T-helper 22 cell (primary cell): ENCODE results near the gene DNAJC30.

ENCODE experiments used
- DNase-seq: peaks from one replicate; pipeline ENCODE4 v3.0.0-alpha.2; 2020; ENCODE audit warnings: low read depth

Gene DNAJC30

DNA sequence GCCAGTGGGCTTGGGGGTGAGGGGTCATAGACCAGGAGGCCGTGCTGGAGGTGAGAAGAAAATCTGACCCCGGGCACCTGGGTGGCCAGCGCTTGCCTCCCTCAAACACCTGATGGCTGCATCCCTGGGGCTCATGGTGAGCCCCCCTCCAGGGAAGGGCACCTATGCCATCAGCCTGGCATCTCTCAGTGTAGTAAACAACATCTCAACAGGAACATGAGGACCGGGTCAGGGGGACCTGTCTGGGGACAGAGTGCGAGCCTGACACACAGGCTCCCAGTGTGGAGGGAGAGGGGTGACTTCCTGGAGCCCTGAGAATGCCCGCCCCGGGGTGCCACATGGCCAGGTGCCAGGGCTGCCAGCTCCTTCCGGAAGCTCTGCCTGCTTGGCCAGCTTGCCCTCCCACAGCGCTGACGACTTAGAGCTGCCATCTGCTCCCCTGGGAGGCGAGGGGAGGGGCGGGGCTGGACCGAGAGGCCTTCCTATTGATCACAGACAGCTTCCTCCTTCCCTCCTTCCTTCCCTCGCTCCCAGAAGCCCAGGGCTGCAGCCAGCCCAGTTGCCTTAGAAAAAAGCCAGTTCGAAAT is 23.9 kb upstream of the DNAJC30 start:
- no peak for DNase-seq

DNA sequence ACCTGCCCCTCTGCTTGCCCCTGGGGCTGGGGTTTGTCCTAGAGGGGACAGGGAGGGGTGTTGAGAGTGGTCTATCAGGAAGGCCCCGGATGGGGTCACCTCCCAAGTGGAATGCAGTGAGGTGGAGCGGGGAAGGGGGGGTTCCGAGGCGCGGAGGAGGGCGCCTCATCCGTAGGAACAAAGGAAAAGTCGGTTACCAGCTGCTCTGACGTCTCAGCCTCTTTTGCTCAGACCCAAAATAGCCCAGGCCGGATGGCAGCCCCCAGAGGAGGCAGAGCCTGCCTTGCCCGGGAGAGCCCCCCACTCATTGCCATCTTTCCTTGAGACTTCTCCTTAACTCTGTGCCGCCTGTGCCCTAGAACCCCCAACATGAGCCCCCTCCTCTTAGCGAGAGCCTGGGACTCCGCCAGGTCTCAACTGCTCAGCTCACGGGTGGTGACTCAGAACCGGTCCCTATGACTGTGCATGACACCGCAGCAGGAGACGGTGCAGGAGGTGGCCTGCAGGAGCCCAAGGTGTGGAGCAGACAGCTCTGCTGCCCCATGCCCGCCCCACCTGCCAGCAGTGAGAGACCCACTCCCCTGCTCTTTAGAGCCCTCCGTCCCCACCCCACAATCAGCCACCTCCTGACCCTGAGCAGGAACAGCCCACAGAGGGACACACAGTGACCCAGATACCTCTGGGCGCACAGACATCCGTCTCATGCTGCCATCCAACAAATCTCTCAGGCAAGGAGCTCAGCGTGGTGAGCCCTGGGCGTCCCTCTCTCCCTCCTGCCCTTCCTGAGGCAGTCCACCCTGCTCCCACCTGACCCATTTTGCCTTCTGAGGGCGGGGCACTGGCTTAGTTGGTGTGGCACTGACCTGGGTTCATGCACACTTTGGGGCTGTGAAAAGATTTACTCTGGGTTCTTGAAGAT is 23.1 kb upstream of the DNAJC30 start:
- DNase-seq = no peak

DNA sequence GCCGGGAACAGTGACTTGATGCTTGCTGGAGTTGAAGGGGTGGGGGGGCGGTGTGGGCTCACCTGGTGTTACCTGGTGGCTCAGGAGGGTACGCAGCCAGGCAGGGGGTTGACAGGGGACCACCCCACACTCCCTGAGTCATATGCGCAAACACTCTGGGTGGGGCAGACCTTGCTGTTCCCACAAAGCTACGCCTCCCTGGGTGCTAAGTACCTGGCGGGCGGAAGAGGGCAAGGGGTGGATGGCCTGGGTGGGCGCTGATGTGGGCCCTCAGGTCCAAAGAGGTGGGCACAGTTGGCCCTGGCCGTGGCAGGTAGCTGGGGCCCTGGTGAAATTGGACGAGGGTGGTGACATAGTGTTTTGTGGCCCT is 22.3 kb upstream of the DNAJC30 start:
- DNase-seq = no peak

DNA sequence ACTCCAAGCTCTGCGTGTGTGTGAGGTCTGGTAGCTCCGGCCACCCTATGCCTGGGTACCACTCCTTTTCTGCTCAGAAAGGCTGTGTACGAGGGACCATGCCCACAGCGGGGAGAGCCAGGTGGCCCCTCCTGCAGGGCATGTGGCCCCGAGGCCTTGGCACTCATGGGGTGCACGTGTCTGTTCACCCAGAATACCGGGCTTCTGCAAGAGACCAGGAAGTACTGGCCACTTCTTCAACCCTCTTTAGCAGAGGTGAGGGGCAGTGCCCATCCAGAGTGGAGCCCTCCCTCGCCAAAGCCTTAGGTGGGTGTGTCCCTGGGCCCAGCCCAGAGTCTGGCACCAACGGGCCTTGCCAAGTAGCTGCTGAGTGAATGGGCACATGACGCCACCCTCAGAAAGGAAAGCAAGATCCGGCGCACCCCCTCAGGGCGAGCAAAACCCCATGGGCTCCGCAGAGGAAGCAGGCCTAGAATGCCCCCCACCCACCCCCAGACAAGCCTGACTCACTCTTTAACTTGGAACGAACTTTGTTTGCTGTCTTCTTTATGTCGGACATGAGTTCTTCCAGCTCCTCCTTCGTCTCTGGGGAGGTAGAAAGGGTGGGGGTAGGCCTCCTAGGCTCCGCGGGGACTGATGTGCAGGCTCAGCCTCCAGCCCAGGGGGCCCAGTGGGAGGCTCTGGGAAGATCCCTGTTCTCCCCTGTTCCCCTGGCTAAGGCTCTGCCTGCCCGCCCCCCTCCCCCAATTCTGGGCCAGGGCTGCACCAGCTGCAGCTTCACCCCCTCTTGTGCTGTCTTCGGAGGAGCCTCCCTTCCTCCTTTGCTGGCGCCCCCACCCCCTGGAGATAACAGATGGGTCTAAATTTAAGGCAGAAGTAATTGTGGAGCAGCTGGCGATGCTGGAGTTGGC is 21.6 kb upstream of the DNAJC30 start:
- no peak for DNase-seq

DNA sequence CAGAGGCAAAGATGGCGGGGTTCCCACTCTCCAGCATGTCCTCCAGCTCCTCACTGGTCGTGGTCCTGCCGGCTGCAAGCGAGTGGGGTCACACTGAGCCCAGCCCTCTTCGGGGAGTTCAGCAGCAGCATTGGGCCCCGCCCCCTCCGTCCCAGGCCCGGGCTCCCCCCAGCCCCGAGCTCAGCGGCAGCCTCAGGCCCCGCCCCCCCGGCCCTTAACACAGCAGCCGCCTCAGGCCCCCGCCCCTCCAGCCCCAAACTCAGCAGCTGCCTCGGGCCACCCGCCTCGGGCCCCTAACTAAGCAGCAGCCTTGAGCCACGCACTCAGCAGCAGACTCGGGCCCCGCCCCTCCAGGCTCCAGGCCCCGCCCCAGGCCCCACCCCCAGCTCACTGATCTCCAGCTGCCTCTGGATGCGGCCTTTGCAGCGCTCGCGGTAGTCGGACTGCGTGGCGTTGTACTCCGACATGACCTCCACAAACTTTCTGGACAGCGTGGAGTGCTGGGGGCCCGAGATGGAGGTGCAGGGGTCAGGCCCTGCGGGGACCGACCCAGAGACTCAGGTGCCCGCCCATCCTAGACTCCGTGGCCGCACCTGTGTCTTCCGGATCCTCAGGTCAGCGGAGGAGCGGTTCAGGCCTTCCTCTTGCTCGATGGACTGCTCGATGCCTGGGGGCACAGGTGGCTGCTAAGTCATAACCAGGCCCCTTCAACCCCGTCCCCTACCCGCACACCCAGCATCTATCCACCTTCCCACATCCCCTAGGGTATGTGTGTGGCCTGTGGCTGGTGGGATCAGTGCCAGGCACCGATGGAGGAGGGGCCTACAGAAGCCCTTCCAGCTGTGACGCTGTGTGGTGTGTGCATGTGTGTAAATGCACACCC is 20.7 kb upstream of the DNAJC30 start:
- DNase-seq = no peak

DNA sequence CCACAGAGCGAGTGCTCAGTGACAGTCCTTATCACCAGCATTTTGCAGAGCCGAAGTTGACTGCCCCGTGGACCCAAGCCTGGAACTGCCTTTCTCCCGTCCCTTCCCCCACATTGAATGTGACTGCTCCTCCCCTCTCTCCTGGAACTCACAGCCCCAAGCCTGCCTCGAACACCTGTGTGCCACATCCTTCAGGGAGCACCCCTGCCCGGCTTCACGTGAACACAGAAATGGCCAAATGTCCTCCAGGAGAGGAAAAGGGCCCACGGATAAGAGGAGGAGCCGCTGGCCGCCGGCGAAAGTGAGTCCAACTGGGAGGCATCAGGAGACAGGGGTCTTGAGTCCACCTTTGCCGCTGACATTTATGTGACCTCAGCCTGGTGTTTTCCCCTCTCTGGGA is 20.0 kb upstream of the DNAJC30 start:
- no peak for DNase-seq

DNA sequence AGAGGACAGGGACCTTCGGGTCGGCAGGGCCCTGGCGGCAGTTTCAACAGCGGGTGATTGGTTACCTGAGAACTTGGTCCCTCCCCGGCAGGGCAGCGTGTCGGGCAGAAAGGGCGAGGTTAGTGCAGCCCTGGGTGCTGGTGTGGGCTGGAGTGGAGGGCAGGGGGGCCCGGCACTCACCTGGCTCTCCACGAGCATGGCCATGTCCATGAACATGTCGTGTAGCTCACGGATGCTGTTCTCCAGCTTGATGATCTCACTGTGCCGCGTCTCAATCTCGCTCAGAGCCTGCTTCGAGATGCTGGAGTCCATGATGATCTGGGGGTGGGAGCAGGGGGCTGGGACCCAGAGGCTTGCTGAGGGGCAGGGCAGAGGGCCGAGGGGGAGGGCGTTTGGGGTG is 19.4 kb upstream of the DNAJC30 start:
- no peak for DNase-seq

DNA sequence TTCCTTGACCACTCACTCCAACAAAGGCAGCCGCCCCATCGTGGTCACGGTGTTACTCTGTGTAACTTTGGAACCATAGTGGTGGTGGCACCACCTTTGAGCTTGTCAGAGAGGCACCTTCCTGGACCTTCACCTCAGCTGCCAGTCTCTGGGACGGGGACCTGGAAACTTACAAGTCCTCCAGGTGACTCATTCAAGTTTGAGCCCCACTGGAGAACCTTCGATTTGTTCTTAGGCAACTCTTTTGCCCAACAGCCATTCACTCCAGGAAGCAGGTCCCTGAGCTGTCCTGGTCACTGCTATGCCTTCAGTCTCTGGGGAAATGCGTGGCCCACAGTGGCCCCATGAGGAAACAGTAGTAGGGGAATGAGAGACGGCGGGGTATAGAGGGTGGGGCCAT is 19.0 kb upstream of the DNAJC30 start:
- no peak for DNase-seq

DNA sequence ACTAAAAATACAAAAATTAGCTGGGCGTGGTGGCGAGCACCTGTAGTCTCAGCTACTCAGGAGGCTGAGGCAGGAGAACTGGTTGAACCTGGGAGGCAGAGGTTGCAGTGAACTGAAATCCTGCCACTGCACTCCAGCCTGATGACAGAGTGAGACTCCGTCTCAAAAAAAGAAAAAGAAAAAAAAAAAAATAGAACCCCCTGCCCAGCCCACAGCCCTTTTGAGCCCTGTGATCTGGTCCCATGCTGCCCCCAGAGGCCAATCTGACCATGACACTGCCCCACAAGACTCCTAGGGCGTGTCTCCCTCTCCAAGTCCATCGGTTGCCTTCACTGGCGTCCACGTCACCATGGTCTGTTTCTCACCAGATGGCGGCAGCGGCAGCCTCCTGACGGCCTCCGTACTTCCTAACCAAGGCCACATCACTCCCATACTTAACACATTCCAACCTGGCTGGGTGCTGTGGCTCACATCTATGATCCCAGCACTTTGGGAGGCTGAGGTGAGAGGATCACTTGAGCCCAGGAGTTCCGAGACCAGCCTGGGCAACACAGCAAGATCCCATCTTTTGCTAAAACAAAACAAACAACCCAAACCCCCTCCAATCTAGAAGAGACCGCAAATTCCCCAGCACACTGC is 18.2 kb upstream of the DNAJC30 start:
- DNase-seq = no peak

DNA sequence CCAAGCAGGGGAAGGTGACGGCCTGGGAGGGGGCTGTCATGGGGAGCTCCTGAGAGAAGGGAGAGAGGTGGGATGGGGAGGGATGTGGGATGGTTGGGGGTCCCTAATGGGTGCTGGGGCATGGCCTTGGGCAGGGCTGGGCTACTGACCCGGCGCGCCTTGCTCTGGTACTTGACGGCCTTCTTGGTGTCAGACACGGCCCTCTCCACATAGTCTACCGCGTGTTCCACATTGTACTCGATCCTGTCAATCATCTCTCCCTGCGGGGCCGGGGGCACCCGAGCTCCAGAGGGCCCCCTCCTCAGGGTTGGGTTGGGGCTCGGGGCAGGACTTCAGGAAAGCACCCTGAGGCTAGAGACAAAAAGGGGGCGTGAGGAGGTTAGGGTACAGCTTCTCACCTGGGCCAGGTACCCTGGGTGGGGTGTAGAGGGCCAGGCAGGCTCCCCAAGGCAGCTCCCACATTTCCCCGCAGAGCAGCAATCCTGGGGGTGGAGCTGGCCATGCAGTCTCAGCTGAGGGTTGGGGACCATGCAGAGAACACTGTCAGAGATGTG is 17.4 kb upstream of the DNAJC30 start:
- DNase-seq = no peak

DNA sequence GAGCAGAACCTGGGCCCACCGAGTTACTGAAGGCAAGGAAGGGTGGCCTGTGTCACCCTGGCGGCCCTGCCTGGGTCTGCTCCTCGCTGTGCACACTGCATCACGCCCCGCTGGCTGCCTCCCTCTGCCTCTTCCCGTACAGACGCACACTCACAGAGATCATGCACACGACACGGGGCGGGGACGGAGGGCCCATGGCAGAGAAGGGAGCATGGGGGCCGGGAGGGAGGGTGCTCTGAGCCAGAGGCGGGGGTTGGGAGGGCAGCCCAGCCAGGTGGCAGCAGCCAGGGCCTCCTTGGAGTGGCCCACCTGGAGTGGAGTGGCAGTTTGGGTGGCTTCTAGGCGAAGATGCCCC is 16.8 kb upstream of the DNAJC30 start:
- DNase-seq = no peak

DNA sequence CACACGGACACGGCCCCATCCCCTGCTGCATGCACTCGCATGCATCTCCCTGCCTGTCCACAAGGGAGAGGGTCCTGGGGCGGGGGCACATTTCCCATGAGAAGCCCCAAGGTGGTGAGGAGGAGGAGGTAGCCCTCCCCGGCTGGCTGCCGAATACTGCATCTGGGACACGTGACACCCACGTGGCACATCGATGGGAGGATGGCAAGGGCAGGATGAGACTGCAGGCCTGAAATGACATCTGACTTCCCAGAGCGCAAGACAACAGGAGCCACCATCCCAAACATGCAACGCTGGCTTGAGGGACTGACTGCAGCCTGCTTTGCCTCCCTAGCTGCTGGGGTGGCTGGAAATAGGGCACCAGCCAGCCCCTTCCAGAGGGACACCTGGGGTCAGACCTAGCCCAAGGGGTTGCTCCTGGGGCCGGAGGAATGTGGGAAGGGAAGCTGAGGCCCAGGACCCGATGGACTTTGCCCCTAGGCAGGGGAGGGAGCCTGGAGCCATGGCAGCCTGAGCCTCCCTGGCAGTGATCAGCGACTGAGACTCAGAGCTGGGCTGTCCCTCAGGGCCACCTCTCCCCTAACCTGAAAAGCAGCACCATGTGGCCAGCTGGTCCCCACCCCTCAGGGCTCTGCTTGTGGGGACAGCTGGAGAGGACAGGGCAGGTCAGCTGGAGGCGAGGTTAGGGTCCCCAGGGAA is 16.3 kb upstream of the DNAJC30 start:
- DNase-seq = no peak

DNA sequence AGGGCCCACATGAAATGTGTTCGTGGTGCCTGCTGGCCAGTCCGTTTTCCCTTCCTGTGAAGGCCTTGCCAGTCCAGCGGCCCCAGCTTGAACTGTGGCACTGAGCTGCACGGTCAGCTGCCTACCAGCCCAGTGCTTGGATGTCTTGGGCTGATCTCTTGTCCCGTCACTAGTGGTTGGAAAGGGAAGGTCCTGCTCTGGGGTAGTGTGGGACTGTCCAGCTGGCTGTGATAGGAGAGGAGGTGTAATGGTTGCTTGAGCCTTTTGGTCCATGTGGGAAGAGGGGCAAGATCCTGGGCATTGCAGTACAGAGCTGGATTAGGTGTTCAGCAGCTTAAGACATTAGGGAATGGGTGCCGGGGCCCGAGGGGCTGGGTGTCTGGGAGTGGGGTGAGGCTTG is 15.2 kb upstream of the DNAJC30 start:
- DNase-seq = no peak

DNA sequence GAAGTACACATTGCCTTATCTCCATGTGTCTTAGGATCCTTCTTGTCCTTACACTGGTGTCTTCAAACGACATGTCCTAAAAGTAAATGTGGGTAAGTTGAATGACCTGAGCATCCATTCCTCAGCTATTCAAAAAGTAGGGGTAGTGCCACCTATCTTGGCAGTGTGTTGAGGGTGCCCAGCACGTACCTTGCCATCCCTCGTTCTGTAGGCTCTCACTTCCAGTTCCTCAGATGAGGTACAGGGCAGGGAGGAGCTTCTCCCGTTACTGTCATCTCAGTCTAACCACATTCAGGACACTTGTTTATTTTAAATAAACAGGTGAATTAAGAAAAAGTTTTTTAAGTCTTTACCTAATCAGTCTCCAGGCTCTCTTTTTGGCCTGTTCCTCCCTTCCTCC is 13.1 kb upstream of the DNAJC30 start:
- no peak for DNase-seq

DNA sequence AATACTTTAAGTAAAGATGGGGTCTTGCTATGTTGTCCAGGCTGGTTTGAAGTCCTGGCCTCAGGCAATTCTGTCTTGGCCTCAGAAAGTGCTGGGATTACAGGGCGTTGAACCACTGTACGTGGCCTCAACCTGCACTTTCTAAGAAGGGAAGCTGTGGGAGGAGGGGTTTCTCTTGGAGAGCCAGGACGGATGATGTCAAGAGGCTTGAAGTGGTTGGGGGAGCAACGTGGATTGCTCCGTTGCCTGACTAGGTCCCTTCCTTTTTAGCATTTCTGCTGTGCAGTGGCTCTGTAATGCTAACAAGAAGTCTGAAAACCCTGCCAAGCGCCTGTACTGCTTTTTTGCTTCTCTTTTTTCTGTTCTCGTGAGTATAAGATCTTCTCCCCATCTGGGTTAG is 7.4 kb upstream of the DNAJC30 start:
- DNase-seq = no peak

DNA sequence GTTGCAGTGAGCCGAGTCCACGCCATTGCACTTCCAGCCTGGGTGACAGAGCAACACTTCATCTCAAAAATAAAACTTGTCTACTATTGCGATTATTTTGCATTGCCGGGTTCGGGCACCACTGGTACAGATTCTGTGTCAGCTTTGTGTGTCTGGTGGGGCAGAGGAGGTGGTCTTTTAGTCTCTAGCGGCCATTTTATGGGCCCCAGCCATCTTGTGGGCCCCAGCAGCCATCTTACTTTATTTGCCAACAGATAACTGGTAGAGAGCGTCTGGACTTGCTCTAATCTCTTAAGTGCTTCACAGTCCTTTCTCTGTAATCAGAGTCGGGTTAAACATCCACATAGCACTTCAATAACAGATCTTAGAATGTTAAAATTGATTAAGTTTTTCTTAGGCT is 5.0 kb upstream of the DNAJC30 start:
- no peak for DNase-seq

DNA sequence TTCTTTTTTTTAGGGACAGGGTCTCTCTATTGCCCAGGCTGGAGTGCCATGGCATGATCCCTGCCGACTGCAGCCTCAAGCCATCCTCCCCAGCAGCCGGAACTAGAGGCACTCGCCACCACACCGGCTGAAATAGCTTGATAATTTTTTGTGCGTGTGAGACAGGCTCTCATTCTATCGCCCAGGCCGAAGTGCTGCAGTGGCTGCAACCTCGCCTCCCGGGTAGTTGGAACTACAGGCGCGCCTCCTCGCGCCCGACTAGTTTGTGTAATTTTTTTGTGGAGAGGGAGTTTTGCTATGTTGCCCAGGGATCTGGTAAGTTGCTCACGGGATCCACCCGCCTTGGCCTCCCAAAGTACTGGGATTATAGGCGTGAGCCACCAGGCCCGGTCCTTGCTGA is 2.1 kb upstream of the DNAJC30 start:
- no peak for DNase-seq

DNA sequence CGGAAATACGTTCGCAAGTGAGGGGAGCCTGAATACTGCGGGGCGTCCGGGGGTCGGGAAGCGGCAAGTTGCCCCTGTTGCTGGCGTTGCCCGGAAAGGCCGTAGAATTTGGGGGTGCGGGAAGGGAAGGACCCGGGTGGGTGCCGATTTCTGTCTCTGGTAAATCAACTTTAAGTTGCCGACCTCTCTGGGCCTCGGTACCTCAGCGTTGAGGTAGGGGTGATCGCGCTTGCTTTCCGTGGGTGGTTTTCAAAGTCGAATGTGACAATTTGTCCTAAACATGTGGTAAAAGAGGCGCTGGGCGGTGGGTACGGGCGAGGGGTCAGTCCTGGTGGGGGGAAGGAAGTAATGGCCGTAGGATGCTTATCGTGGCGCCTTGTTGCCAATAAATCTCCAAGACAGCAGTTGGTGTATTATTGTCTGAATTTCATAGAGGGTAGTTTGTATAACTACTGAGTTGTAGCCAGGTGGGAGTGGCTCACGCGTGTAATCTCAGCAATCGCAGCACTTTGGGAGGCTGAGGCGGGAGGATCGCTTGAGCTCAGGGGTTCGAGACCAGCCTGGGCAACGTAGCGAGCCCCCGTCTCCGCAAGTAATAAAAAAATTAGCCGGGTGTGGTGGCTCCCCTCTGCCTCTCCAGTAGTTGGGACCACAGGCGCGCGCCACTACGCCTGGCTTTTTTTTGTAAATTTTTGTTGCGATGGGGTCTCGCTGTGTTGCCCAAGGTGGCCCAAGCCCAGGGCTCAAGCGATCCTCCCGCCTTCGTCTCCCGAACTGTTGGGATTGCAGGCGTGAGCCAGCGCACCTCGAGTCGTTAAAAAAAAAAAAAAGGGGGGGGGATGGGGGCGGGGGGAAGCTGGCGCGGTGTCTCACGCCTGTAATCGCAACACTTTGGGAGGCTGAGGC is 788 bp upstream of the DNAJC30 start:
- DNase-seq = no peak

DNA sequence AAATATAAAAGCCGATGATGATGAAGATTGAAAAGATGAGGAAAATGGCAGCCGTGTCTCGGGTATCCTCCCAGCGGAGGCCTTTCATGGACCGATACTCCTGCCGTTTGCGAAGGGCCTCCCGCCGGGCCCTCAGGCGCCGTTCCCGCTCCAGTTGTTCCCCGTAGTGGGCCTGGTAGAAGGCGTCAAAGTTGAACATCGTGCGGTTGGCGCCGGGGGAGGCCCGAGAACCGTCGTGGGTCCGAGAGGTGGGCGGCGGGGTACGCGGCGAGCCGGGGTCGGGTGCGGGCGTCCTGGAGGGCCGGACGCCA is 553 bp downstream of the DNAJC30 start:
- DNase-seq = no peak

DNA sequence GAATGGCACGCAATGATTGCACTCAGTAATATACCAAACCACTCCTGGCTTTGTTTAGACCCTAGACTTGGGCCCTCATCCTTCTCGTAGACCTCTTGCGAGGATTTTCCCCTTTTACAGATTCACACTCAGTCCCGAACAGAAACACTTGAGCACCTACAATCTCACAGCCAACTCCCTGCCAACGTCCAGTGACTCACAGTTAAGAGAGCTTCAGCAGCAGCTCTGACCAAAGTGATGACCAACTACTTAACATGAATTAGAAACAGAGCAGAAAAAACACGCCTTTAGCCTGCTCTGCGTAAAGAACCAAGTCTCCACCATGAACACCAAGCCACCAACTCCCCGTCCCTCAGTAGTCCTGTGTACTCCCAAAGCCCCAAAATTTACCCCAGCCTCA is 2.2 kb downstream of the DNAJC30 start:
- no peak for DNase-seq
